ENCODE results near the gene RNF103. TPM values are rescaled to one million over a fixed set of nuclear protein-coding genes. Genes with fewer than 3 reads are reported as not detected.

Gene RNF103
- total RNA-seq, 1 experiment from 2014 or later = 16.1 TPM

DNA sequence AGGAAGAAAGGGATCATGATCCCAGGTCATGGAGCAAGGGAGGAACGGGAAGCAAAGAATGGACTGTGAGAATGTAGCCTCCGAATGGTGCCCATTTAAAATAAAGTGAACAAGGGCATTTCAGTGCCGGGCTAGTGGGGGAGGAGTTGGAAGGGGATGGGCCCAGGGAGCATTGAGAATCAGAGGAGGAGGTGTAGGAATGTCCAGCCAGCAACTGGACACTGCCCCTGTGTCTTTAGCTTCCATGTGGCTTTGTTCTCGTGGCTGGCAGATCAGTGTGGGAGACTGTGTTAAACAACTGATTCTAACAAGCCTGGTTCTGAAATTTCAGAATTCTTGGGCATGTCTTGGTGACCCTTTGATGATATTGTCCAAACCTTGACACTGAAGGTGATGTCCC lies 1.4 kb upstream of the RNF103 start:
- H3K9me2 ChIP-seq (ENCODE audit: insufficient read depth) = no peaks in the 10 kb centered on the region
- no peak for ATAC-seq
- no TSS peak for BruUV-seq (replicated peaks)
- TF ChIP-seq, protein P1, sequence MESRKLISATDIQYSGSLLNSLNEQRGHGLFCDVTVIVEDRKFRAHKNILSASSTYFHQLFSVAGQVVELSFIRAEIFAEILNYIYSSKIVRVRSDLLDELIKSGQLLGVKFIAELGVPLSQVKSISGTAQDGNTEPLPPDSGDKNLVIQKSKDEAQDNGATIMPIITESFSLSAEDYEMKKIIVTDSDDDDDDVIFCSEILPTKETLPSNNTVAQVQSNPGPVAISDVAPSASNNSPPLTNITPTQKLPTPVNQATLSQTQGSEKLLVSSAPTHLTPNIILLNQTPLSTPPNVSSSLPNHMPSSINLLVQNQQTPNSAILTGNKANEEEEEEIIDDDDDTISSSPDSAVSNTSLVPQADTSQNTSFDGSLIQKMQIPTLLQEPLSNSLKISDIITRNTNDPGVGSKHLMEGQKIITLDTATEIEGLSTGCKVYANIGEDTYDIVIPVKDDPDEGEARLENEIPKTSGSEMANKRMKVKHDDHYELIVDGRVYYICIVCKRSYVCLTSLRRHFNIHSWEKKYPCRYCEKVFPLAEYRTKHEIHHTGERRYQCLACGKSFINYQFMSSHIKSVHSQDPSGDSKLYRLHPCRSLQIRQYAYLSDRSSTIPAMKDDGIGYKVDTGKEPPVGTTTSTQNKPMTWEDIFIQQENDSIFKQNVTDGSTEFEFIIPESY (IDR thresholded peaks at IDR 0.05; ENCODE audit: extremely low read depth, insufficient replicate concordance, low read length) = no peak
- TF ChIP-seq EZH2phosphoT487 (IDR thresholded peaks at IDR 0.05; ENCODE audit: borderline replicate concordance) (no peak), EGR1 (IDR thresholded peaks at IDR 0.05; ENCODE audit: low read depth) (no peak), POLR2AphosphoS5 (IDR thresholded peaks at IDR 0.05; ENCODE audit: low read depth, low read length) (no peak), SP1 (IDR thresholded peaks at IDR 0.05; ENCODE audit: low read depth) (no peak), ZFX (IDR thresholded peaks at IDR 0.05) (no peak), ELF1 (IDR thresholded peaks at IDR 0.05; ENCODE audit: borderline replicate concordance, low read depth) (no peak), FOSL1 (IDR thresholded peaks at IDR 0.05; ENCODE audit: low read depth) (no peak), SIN3A (IDR thresholded peaks at IDR 0.05; ENCODE audit: low read depth) (no peak), CEBPB (IDR thresholded peaks at IDR 0.05; ENCODE audit: low read depth) (no peak), TCF7L2 (IDR thresholded peaks at IDR 0.05; ENCODE audit: borderline replicate concordance, extremely low read depth, insufficient read depth, insufficient read length) (no peak), ZNF274 (IDR thresholded peaks at IDR 0.05; ENCODE audit: low read depth, low read length) (no peak)
- TF ChIP-seq, protein P2, sequence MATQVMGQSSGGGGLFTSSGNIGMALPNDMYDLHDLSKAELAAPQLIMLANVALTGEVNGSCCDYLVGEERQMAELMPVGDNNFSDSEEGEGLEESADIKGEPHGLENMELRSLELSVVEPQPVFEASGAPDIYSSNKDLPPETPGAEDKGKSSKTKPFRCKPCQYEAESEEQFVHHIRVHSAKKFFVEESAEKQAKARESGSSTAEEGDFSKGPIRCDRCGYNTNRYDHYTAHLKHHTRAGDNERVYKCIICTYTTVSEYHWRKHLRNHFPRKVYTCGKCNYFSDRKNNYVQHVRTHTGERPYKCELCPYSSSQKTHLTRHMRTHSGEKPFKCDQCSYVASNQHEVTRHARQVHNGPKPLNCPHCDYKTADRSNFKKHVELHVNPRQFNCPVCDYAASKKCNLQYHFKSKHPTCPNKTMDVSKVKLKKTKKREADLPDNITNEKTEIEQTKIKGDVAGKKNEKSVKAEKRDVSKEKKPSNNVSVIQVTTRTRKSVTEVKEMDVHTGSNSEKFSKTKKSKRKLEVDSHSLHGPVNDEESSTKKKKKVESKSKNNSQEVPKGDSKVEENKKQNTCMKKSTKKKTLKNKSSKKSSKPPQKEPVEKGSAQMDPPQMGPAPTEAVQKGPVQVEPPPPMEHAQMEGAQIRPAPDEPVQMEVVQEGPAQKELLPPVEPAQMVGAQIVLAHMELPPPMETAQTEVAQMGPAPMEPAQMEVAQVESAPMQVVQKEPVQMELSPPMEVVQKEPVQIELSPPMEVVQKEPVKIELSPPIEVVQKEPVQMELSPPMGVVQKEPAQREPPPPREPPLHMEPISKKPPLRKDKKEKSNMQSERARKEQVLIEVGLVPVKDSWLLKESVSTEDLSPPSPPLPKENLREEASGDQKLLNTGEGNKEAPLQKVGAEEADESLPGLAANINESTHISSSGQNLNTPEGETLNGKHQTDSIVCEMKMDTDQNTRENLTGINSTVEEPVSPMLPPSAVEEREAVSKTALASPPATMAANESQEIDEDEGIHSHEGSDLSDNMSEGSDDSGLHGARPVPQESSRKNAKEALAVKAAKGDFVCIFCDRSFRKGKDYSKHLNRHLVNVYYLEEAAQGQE (IDR thresholded peaks at IDR 0.05; ENCODE audit: low read depth) = no peak
- TF ChIP-seq, protein P3, sequence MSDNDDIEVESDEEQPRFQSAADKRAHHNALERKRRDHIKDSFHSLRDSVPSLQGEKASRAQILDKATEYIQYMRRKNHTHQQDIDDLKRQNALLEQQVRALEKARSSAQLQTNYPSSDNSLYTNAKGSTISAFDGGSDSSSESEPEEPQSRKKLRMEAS (IDR thresholded peaks at IDR 0.05) = no peak
- TF ChIP-seq, protein P4, sequence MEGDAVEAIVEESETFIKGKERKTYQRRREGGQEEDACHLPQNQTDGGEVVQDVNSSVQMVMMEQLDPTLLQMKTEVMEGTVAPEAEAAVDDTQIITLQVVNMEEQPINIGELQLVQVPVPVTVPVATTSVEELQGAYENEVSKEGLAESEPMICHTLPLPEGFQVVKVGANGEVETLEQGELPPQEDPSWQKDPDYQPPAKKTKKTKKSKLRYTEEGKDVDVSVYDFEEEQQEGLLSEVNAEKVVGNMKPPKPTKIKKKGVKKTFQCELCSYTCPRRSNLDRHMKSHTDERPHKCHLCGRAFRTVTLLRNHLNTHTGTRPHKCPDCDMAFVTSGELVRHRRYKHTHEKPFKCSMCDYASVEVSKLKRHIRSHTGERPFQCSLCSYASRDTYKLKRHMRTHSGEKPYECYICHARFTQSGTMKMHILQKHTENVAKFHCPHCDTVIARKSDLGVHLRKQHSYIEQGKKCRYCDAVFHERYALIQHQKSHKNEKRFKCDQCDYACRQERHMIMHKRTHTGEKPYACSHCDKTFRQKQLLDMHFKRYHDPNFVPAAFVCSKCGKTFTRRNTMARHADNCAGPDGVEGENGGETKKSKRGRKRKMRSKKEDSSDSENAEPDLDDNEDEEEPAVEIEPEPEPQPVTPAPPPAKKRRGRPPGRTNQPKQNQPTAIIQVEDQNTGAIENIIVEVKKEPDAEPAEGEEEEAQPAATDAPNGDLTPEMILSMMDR (IDR thresholded peaks at IDR 0.05 in 2 of 3, conservative IDR thresholded peaks at IDR 0.05 in 1 of 3; ENCODE audit: borderline replicate concordance in 1 of 3, insufficient read depth in 1 of 3, low read depth in 2 of 3, low read length in 2 of 3) = no peak
- peaks cover 16 to 23% of the 10 kb centered on the region in 2 experiments for H3K4me1 ChIP-seq (ENCODE audit: control insufficient read depth in 1 of 2, insufficient read depth in 2 of 2, low read length in 2 of 2)
- H2AFZ ChIP-seq (ENCODE audit: low read depth, low read length, poor library complexity, severe bottlenecking) = peak overlapping the region; percentile 47
- H3K27me3 ChIP-seq (ENCODE audit: insufficient read depth, low read length) = no peaks in the 10 kb centered on the region
- no peak overlapping the region for H3K27ac ChIP-seq (ENCODE audit: low read depth, low read length)
- POLR2A ChIA-PET = no interaction called here
- no peak overlapping the region for H3K4me2 ChIP-seq (ENCODE audit: low read length)
- intact Hi-C loops (cut with micrococcal nuclease) = no loop called here
- H3K4me3 ChIP-seq (replicated peaks in 1 of 2; ENCODE audit: low read depth in 1 of 2, low read length in 2 of 2) = no peak overlapping the region
- H4K20me1 ChIP-seq (ENCODE audit: insufficient read depth) = no peaks in the 10 kb centered on the region
- H3K36me3 ChIP-seq (ENCODE audit: control insufficient read depth in 1 of 2, insufficient read depth in 2 of 2, low read length in 2 of 2) = no peaks in the 10 kb centered on the region
- CTCF ChIA-PET = no interaction called here
- H3K9me3 ChIP-seq (ENCODE audit: control insufficient read depth in 1 of 2, insufficient read depth in 1 of 2, low read depth in 1 of 2, low read length in 2 of 2) = no peaks in the 10 kb centered on the region
- peaks cover 26% of the 10 kb centered on the region for H3K79me2 ChIP-seq (ENCODE audit: insufficient read depth, low read length)
- RAD21 ChIA-PET (ENCODE audit: low non-redundant PET in 1 of 2, low total read pairs in 2 of 2, uncharacterized antibody in 2 of 2, unreplicated experiment in 2 of 2) = no interaction called here
- no peak overlapping the region for H3K9ac ChIP-seq (ENCODE audit: low read length)
- DNase-seq (ENCODE audit: low read depth, low spot score) = no peak
